Neural progenitor cell (in vitro differentiated cells): Measurements from ENCODE around the gene PARD3B. TPM values are rescaled to one million over a fixed set of nuclear protein-coding genes. Genes with fewer than 3 reads are reported as not detected.

ENCODE experiments used
- DNase-seq: peaks from one replicate; pipeline ENCODE4 v3.0.0-alpha.2; 2016; ENCODE audit warnings: low spot score
- H2AFZ ChIP-seq: fragments of 200-600 bp; sonication (generic); replicated peaks from 2 replicates; pipeline ENCODE4 v1.6.1; 2016; ENCODE audit warnings: antibody characterized with exemption
- H3F3A ChIP-seq: fragments of 200-600 bp; sonication (generic); 2 replicates; pipeline ENCODE4 v1.6.1; 2016; ENCODE audit warnings: antibody characterized with exemption, low read depth
- H3K27ac ChIP-seq: fragments of 200-600 bp; sonication (generic); 2 replicates; pipeline ENCODE4 v1.5.1; 2016; ENCODE audit warnings: mild to moderate bottlenecking
- H3K27me3 ChIP-seq: fragments of 200-600 bp; sonication (generic); 2 replicates; pipeline ENCODE4 v1.6.1; 2016; ENCODE audit warnings: mild to moderate bottlenecking, moderate library complexity
- H3K36me3 ChIP-seq: fragments of 200-600 bp; sonication (generic); 2 replicates; pipeline ENCODE4 v1.5.1; 2016
- H3K4me1 ChIP-seq: fragments of 200-600 bp; sonication (generic); 2 replicates; pipeline ENCODE4 v1.6.1; 2016; ENCODE audit warnings: mixed run types
- H3K4me2 ChIP-seq: fragments of 200-600 bp; sonication (generic); 2 replicates; pipeline ENCODE4 v1.6.1; 2016
- H3K4me3 ChIP-seq: fragments of 200-600 bp; sonication (generic); 2 replicates; pipeline ENCODE4 v1.5.1; 2016
- H3K79me2 ChIP-seq: fragments of 200-600 bp; sonication (generic); 2 replicates; pipeline ENCODE4 v1.6.1; 2016; ENCODE audit warnings: low read depth
- H3K9ac ChIP-seq: fragments of 200-600 bp; sonication (generic); 2 replicates; pipeline ENCODE4 v1.6.1; 2016
- H3K9me3 ChIP-seq: fragments of 200-600 bp; sonication (generic); 2 replicates; pipeline ENCODE4 v1.5.1; 2016; ENCODE audit warnings: low read depth
- H4K20me1 ChIP-seq: fragments of 200-600 bp; sonication (generic); 2 replicates; pipeline ENCODE4 v1.6.1; 2016; ENCODE audit warnings: low read depth
- H3K27ac Mint-ChIP-seq: 3 replicates; pipeline ENCODE4 v1.8.0; 2021; ENCODE audit warnings: mixed read lengths
- H3K27me3 Mint-ChIP-seq: 2 replicates; pipeline ENCODE4 v1.8.0; 2022; ENCODE audit warnings: low read depth, mild to moderate bottlenecking, inconsistent platforms, moderate library complexity, mixed read lengths; ENCODE audit not compliant: insufficient read depth
- H3K36me3 Mint-ChIP-seq: 3 replicates; pipeline ENCODE4 v1.8.0; 2021; ENCODE audit warnings: mixed read lengths
- H3K4me1 Mint-ChIP-seq: 3 replicates; pipeline ENCODE4 v1.8.0; 2021; ENCODE audit warnings: mixed read lengths
- H3K4me3 Mint-ChIP-seq: 3 replicates; pipeline ENCODE4 v1.8.0; 2021; ENCODE audit warnings: mild to moderate bottlenecking, moderate library complexity, mixed read lengths
- H3K9me3 Mint-ChIP-seq: 3 replicates; pipeline ENCODE4 v1.8.0; 2020; ENCODE audit warnings: mixed read lengths
- EZH2 ChIP-seq: fragments of 200-600 bp; sonication (generic); IDR thresholded peaks from 2 replicates; pipeline ENCODE4 v1.6.1; 2017; ENCODE audit warnings: antibody characterized with exemption, mild to moderate bottlenecking, moderate library complexity
- EZH2phosphoT487 ChIP-seq: fragments of 200-600 bp; sonication (generic); IDR thresholded peaks from 2 replicates; pipeline ENCODE4 v1.6.1; 2017; ENCODE audit warnings: antibody characterized with exemption
- total RNA-seq: library from RNA; depleted of rRNA; stranded (reverse); fragments of >200 nt; gene quantifications from 2 replicates; pipeline ENCODE4 v1.2.3, GENCODE V29; 2015; ENCODE audit warnings: low replicate concordance
- TF ChIP-seq, protein P1 (sequence below): fragments of 200-600 bp; sonication (generic); IDR thresholded peaks from 2 replicates; pipeline ENCODE4 v1.5.1; 2017; ENCODE audit warnings: antibody characterized with exemption, mild to moderate bottlenecking

Gene PARD3B
- total RNA-seq, 1 donor from 2014 or later: 8.4 TPM

DNA sequence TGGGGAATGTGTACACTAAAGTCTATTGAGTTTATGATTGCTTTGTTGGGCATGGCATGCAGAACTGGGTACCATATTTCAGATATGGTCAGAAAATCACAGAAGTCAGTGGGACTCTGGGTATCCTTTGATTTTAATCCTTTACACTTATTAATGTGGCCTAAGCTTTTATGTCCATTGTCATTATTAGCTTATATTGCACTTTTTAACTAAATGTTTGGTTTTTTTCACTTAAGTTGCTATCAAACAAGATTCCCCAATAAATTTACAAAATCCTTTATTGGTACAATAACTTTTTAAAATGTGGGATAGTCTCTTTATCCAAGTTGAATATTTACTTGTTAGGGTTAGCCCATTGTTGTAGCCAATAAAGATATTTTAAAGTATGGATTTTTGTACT lies 902.9 kb downstream of the PARD3B start:
- no peaks in the 10 kb centered on the region for H3K9me3 ChIP-seq
- H3K9ac ChIP-seq: no peak overlapping the region
- no peaks in the 10 kb centered on the region for H3K27me3 ChIP-seq
- H3K27ac ChIP-seq: no peak overlapping the region
- H3K27ac Mint-ChIP-seq: no peak overlapping the region
- H3K4me3 Mint-ChIP-seq: no peak overlapping the region
- H2AFZ ChIP-seq: no peak overlapping the region
- no peaks in the 10 kb centered on the region for H3K4me1 ChIP-seq
- H3K4me1 Mint-ChIP-seq: peaks cover 3% of the 10 kb centered on the region
- peaks cover under 1% of the 10 kb centered on the region for H3K9me3 Mint-ChIP-seq
- no peaks in the 10 kb centered on the region for H4K20me1 ChIP-seq
- no peaks in the 10 kb centered on the region for H3F3A ChIP-seq
- DNase-seq: no peak
- H3K36me3 Mint-ChIP-seq: peaks cover 3% of the 10 kb centered on the region
- TF ChIP-seq, protein P1, sequence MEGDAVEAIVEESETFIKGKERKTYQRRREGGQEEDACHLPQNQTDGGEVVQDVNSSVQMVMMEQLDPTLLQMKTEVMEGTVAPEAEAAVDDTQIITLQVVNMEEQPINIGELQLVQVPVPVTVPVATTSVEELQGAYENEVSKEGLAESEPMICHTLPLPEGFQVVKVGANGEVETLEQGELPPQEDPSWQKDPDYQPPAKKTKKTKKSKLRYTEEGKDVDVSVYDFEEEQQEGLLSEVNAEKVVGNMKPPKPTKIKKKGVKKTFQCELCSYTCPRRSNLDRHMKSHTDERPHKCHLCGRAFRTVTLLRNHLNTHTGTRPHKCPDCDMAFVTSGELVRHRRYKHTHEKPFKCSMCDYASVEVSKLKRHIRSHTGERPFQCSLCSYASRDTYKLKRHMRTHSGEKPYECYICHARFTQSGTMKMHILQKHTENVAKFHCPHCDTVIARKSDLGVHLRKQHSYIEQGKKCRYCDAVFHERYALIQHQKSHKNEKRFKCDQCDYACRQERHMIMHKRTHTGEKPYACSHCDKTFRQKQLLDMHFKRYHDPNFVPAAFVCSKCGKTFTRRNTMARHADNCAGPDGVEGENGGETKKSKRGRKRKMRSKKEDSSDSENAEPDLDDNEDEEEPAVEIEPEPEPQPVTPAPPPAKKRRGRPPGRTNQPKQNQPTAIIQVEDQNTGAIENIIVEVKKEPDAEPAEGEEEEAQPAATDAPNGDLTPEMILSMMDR: no peak
- TF ChIP-seq EZH2: no peak
- no peak for TF ChIP-seq EZH2phosphoT487
- no peak overlapping the region for H3K4me2 ChIP-seq
- no peaks in the 10 kb centered on the region for H3K36me3 ChIP-seq
- H3K79me2 ChIP-seq: no peaks in the 10 kb centered on the region
- H3K4me3 ChIP-seq: no peak overlapping the region
- H3K27me3 Mint-ChIP-seq: peaks cover 4% of the 10 kb centered on the region

DNA sequence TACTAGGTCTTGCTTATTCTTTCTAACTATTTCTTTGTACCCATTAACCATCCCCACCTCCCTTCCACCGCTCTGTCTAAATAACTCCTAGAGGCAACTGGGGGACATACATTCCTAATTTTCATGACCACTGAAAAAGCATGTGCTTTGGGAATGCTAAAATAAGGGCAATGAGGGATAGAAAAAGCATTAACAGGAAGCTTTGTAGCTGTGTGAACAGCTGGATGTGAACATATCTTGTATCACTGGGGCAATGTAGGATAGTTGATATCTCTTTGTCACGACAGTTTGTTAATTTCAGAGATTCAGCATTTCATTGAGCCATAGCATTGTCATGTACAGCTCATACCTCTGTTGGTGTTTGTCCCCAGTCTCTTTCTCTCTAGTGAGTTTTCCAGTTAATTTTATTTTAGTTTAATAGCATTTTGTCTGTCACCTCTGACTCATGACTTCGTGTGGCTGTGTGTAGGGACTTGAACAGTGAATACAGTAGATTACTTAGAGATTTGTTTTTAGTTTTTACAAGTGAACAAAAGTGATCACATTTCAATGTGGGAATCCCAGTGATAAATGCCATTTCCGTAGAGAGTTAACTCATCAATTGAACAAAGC lies 906.7 kb downstream of the PARD3B start:
- H4K20me1 ChIP-seq: no peaks in the 10 kb centered on the region
- no peak overlapping the region for H3K4me3 ChIP-seq
- Mint-ChIP-seq H3K36me3 (no peaks in the 10 kb centered on the region), H3K4me1 (no peaks in the 10 kb centered on the region), H3K4me3 (no peak overlapping the region), H3K27ac (no peak overlapping the region), H3K9me3 (no peaks in the 10 kb centered on the region), H3K27me3 (peaks cover 4% of the 10 kb centered on the region)
- no peaks in the 10 kb centered on the region for H3K4me1 ChIP-seq
- H3F3A ChIP-seq: no peaks in the 10 kb centered on the region
- no peak overlapping the region for H3K27ac ChIP-seq
- H3K9ac ChIP-seq: no peak overlapping the region
- no peaks in the 10 kb centered on the region for H3K36me3 ChIP-seq
- DNase-seq: no peak
- H2AFZ ChIP-seq: no peak overlapping the region
- TF ChIP-seq, protein P1: no peak
- H3K27me3 ChIP-seq: no peaks in the 10 kb centered on the region
- no peaks in the 10 kb centered on the region for H3K79me2 ChIP-seq
- no peak overlapping the region for H3K4me2 ChIP-seq
- no peaks in the 10 kb centered on the region for H3K9me3 ChIP-seq

DNA sequence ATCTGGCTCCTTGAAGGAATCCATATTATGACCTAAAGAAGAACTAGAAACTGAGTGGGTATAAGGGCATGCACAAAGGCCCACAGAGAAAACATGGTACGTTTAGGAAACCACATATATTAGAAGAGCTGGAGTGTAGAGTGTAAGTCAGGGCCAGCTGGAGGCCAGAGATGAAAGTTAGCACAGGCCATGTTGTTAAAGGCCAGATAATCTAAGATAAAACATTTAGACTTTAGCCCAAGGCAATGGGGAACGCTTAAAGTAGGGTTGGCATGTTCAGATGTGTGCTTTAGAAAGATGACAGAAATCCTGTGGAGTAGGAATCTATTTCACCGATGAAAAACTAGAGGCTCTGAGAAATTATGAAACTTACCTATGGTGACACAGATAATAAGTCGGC lies 907.9 kb downstream of the PARD3B start:
- Histone ChIP-seq H3K27ac (no peak overlapping the region), H3K79me2 (no peaks in the 10 kb centered on the region), H2AFZ (no peak overlapping the region), H3K36me3 (no peaks in the 10 kb centered on the region), H3F3A (no peaks in the 10 kb centered on the region), H3K4me1 (no peaks in the 10 kb centered on the region), H3K9ac (no peak overlapping the region), H3K9me3 (no peaks in the 10 kb centered on the region), H3K27me3 (no peaks in the 10 kb centered on the region), H4K20me1 (no peaks in the 10 kb centered on the region), H3K4me2 (no peak overlapping the region), H3K4me3 (no peak overlapping the region)
- no peak for DNase-seq
- Mint-ChIP-seq H3K4me1 (no peaks in the 10 kb centered on the region), H3K4me3 (no peak overlapping the region), H3K36me3 (no peaks in the 10 kb centered on the region), H3K27ac (no peak overlapping the region), H3K9me3 (no peaks in the 10 kb centered on the region), H3K27me3 (peaks cover 4% of the 10 kb centered on the region)
- TF ChIP-seq EZH2 (no peak), EZH2phosphoT487 (no peak)
- TF ChIP-seq, protein P1: no peak
